ENCODE results near the gene ACP3.

DNA sequence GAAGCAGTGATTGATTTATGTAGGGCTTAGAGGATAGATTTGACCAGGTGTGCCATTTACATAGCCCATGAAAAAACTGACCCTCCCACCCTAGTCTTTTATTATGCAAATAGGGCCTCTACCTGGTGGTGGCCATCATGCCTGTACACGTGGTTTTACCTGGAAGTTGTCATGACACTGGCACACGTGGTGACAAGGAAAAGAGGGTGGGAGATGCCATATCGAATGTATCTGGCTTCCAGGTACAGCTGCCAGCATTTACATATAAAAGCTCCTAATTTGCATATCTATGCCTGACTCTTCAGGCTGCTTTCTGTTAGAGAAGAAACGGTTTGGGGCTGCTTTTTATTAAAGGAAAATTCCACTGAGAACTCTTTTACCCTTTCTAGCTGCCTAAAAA, 65.1 kb downstream of the ACP3 start:
- TF ChIP-seq, protein P1, sequence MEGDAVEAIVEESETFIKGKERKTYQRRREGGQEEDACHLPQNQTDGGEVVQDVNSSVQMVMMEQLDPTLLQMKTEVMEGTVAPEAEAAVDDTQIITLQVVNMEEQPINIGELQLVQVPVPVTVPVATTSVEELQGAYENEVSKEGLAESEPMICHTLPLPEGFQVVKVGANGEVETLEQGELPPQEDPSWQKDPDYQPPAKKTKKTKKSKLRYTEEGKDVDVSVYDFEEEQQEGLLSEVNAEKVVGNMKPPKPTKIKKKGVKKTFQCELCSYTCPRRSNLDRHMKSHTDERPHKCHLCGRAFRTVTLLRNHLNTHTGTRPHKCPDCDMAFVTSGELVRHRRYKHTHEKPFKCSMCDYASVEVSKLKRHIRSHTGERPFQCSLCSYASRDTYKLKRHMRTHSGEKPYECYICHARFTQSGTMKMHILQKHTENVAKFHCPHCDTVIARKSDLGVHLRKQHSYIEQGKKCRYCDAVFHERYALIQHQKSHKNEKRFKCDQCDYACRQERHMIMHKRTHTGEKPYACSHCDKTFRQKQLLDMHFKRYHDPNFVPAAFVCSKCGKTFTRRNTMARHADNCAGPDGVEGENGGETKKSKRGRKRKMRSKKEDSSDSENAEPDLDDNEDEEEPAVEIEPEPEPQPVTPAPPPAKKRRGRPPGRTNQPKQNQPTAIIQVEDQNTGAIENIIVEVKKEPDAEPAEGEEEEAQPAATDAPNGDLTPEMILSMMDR (IDR thresholded peaks at IDR 0.05) = no peak
- no peak for TF ChIP-seq POLR2A (IDR thresholded peaks at IDR 0.05)
